ENCODE data around the gene SLC9A3. TPM values are rescaled to one million over a fixed set of nuclear protein-coding genes. Genes with fewer than 3 reads are reported as not detected.

SLC9A3 gene
- total and polyA plus RNA-seq, 2 of the 13 experiments (the other 11 are each of a cell fraction or from before 2014, with no cell fraction given): 1.5 to 1.8 TPM

GRCh38 chr5:556909-557441 is 32.7 kb upstream of the SLC9A3 start (continued):
- no peak for TF ChIP-seq PRDM15 (CRISPR knock-in tag; IDR thresholded peaks at IDR 0.05)
- TF ChIP-seq ZNF788 (CRISPR knock-in tag; IDR thresholded peaks at IDR 0.05; ENCODE audit: borderline replicate concordance): no peak
- TF ChIP-seq BCLAF1 (IDR thresholded peaks at IDR 0.05): no peak
- TF ChIP-seq ZNF557 (CRISPR knock-in tag; IDR thresholded peaks at IDR 0.05): no peak
- TF ChIP-seq ZNF367 (CRISPR knock-in tag; IDR thresholded peaks at IDR 0.05; ENCODE audit: borderline replicate concordance): no peak
- no peak for TF ChIP-seq ZFP91 (CRISPR knock-in tag; IDR thresholded peaks at IDR 0.05; ENCODE audit: borderline replicate concordance)
- TF ChIP-seq SSRP1 (CRISPR knock-in tag; IDR thresholded peaks at IDR 0.05): no peak
- TF ChIP-seq ZNF503 (CRISPR knock-in tag; IDR thresholded peaks at IDR 0.05): no peak
- TF ChIP-seq NFKB2 (CRISPR knock-in tag; IDR thresholded peaks at IDR 0.05; ENCODE audit: borderline replicate concordance): no peak
- TF ChIP-seq DRAP1 (CRISPR knock-in tag; IDR thresholded peaks at IDR 0.05): no peak
- TF ChIP-seq CEBPG (CRISPR knock-in tag; IDR thresholded peaks at IDR 0.05): no peak
- no peak for TF ChIP-seq MAZ (IDR thresholded peaks at IDR 0.05; ENCODE audit: borderline replicate concordance, low read depth, low read length)
- no peak for TF ChIP-seq MAZ (CRISPR knock-in tag; IDR thresholded peaks at IDR 0.05; ENCODE audit: low read depth)
- TF ChIP-seq EZH2 (conservative IDR thresholded peaks at IDR 0.05; ENCODE audit: low read depth, low read length): no peak
- no peak for TF ChIP-seq TCF7L2 (IDR thresholded peaks at IDR 0.05; ENCODE audit: low read depth, low read length)

Data from HepG2 (cell line).